NCI-H128 (cell line): Measurements from ENCODE around the gene TBXA2R.

Experiments used
- DNase-seq: peaks from one replicate; lab custom pipeline; 2025; ENCODE audit not compliant: unreplicated experiment; lab: John Stamatoyannopoulos, UW

TBXA2R gene

DNA sequence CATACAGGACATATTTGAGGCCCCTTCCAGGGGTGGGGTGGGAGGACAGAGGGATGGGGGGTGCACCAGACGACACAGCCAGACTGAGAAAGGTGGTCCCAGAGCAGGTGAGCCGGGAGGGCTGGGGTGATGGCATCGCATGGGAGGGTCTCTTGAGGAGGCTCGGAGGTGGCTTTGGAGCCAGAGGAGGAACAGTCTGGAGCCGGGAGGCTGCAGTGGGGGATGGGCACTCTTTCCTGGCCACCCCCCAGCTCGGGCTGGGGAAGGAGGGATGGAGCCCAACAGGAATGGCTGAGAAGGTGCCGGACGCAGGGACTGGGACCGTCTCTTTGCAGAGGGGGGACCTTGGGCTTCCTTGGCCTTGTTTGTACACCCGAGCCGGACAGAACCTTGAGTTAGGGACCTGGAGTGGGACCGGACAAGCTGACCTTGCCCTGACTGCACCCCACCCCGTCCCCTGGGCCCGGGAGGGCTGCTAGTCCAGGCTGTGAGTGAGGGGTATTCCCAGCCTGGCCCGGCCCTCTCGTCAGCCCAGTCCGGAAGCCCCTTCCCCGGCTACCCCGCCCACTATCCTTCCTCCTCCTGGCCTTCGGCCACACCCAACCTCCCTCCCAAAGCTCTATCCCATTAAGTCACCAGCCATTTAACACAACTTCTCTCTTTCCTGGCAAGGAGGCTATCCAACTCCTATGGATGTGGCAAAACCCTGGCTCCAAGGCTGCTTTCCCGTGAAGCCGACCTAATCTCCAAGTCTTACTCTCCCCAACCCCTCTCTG is 816 bp upstream of the TBXA2R start:
- no peak for DNase-seq

DNA sequence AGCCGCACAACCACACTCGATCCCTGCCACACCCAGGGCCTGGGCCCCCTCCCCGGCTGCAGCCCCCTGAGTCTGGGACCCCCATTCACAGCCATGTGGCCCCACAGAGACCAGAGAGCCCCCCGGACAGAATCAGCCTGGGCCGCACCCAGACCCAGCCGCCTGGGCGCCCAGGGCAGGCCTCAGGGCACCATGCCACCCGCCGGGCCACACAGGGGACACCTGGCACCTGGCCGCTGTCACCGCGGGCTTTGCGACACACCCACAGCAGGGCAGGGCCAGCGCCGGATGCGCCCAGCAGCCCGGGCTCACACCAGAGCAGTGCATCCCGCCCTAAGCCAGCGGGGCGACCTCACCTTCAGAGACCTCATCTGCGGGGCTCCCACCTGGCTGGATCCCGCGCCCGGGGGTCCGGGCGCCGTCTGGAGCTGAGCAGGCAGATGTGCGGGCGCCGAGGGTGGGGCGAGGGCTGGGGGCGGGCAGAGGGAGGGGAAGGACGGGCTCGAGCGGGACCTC is 443 bp downstream of the TBXA2R start:
- DNase-seq = no peak

- no peak for DNase-seq
Observed at GRCh38 chr19:3605770-3606169, 905 bp downstream of the TBXA2R start.

GRCh38 chr19:3605361-3605760 is 1.3 kb downstream of the TBXA2R start:
- no peak for DNase-seq

- no peak for DNase-seq
Observed at GRCh38 chr19:3604987-3605343, 1.7 kb downstream of the TBXA2R start.

- DNase-seq = no peak
Observed at GRCh38 chr19:3604227-3604986, 2.3 kb downstream of the TBXA2R start.

DNA sequence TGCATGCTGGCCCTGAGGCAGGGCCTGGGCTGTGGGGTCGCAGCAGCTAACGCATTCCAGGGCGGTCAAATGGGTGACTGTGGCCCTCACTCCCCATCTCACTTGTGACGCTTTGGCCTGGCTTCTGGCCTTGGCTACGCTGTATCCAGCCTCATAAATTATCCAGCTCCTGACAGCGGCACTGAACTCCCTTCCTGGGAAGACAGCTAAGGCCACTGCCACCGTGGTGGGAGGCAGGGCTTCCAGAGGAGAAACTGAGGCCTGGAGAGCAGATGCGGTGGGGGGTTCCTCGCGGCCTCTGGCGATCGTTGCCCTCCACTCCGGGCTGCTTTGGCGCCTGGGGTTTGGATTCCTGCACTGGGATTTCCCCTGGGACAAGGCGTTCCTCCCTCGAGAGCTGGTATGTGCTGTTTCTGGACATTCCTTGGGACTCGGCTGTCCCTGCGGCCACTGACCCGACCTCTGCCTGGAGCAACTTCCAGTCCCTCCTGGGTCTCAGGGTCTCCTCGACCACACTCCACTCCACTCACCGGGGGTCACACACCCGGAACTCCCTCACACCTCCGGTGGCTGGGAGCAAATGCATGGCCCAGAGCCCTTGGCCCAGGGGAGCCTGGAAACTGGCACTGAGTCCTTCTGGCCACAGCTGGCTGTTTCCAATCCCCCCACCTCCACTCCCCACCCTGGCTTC is 3.4 kb downstream of the TBXA2R start:
- no peak for DNase-seq

DNA sequence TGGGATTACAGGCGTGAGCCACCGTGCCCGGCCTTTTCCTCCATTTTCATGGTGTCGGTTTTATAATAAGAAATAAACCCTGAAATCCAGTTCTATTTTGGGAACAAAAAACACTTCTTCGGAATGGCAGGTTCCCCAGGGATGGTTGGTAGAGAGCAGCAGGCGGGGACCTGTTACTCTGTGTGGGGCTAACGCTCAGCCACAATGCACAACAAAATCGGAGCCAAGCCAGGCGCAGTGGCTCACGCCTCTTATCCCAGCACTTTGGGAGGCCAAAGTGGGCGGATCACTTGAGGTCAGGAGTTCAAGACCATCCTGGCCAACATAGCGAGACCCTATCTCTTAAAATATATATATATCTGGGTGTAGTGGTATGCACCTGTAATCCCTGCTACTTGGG is 5.7 kb downstream of the TBXA2R start:
- DNase-seq = no peak

- no peak for DNase-seq
Observed at GRCh38 chr19:3599776-3600187, 6.9 kb downstream of the TBXA2R start.

- no peak for DNase-seq
Observed at GRCh38 chr19:3595521-3596061, 11.1 kb downstream of the TBXA2R start.

DNA sequence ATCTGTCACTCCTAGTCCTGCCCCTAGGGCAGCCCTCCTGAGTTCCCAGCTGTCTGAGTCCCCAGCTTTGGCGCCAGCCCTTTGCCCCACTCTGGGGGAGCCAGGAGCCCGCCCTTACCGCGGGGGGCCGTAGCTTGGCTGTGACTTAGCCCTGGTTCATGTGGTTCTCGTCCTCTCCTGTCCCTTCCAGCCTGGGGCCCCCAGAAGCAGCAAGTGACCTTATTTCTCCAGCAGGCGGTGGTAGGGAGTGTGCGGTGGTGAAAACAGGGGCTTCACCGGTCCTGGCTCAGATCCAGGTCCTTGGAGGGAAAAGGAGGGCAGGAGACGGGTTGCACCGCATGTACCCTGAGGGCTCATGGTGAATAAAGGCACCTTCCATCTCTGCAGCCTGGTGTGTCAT is 13.5 kb downstream of the TBXA2R start:
- DNase-seq = no peak

DNA sequence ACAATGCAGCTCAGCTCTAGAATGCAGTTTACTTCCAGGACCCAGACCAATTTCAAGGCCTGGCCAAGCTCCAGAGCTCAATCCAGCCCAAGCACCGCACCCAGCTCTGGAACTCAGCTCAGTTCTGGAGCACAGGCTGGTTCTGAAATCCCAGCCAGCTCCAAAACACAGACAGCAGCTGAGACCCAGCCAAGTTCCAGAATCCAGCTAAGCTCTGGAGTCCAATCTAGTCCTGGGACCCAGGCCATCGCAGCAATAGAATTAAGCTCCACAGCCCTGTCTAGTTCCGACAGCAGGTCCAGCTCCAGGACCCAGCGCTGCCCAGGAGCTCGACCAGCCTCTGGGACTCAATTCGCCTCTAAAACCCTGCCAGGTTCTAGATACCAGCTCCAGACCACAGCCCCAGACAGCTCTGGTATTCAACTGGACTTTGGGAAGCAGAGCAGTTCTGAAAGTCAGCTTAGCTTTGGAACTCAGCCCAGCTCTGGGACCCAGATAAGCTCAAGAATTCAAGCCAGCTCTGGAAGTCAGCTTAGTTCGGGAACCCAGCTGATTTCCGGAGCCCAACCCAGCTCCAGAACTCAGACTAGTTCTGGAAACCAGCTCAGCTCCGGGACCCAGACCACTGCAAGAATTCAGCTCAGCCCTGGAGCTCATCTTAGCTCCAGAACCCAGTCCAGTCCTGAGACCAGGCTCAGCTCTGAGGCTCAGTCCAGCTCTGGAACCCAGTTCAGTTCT is 14.6 kb downstream of the TBXA2R start:
- no peak for DNase-seq

DNA sequence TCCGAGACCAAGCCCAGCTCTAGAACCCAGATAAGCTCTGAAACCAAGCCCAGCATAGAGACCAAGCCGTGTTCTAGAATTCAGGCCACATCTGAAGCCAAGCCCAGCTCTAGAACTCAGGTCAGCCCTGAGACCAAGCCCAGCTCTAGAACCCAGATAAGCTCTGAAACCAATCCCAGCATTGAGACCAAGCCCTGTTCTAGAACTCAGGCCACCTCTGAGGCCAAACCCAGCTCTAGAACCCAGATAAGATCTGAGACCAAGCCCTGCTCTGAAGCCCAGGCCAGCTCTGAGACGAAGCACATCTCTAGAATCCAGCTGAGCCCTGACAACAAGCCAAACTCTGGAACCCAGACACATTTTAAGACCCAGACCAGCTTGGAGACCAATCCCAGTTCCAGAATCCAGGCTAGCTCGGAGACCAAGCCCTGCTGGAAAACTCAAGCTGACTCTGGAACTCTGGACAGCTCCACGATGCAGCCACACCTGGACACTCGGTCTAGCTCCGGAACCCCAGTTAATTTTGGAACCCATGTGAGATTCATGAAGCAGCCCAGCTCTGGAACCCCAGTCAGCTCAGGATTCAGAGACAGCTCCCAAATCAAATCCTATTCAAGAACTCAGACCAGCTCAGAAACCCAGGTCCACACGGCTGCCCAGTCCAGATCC is 15.6 kb downstream of the TBXA2R start:
- DNase-seq = no peak

- no peak for DNase-seq
Observed at GRCh38 chr19:3589949-3590348, 16.7 kb downstream of the TBXA2R start.

DNA sequence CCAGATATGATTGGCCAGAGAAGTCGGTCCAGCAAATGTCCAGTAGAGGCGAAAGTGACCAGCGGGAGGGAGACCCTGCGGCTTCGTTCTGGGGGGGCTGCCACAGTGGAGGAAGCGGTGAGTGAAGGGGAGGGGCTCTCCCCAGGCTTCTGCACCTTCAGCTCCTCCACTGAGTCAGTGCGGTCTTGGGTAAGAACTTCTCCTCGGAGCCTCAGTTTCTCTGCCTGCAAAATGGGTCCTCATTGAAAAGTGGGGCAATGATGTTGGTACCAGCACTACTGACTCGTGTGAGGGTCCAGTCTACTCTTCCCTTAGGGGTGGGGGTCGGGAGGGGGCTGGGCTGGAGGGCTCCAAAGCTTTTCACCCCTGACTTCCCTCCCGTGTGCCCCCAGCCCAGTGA is 17.2 kb downstream of the TBXA2R start:
- no peak for DNase-seq

DNA sequence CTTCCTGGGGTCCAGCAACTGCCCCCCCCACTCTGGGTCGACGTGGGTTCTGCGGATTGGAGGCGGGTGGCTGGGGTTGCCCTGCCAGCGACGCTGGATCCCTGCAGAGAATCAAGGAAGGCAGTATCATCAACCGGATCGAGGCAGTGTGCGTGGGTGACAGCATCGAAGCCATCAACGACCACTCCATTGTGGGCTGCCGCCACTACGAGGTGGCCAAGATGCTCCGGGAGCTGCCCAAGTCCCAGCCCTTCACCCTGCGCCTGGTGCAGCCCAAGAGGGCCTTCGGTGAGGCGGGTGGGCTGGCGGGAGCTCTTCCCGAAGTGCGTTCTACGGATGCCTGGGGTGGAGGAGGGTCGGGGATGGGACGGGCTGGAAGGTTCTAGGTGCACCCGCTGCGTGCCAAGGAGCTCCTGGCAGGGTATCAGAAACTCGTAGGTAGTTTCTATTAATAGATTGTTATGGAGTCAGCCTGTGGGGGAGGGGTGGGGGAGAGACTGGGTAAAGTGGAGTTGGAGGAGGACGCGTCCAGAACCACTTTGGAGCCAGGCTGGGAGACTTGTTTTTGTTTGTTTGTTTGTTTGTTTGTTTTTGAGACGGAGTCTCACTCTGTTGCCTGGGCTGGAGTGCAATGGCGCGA is 19.8 kb downstream of the TBXA2R start:
- DNase-seq = no peak

DNA sequence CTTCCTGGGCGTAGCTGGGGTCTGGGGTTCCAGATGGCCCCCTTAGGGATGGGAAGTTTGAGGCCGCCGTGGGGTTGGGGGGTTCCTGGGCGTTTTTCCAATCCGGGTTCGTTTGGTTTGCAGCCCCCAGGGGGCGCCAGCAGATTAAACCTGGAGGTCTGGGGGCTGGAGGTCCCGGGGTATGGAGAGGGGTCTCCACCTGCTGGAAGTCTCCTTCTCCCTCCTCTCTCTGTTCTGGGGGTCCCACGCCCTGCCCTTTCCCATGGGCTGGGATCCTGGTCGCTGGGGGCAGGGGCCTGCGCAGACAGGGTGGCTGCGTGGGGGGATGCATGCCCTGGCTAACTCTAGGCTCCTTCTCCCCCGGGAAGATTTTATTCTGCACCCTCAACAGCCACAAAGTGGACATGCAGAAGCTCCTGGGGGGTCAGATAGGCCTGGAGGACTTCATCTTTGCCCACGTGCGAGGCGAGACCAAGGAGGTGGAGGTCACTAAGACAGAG is 20.5 kb downstream of the TBXA2R start:
- no peak for DNase-seq

- no peak for DNase-seq
Observed at GRCh38 chr19:3585301-3586126, 21.2 kb downstream of the TBXA2R start, which contains the start of gene GIPC3. TSS of gene GIPC3 (plus strand) at chr19:3585478. CDS start at chr19:3585598, 120 bp downstream.
